HL-60 (cell line): ENCODE measurements around the gene COG4.

ENCODE experiments used
- GABPA ChIP-seq: IDR thresholded peaks from 2 replicates; pipeline ENCODE4 v1.6.1; 2012; ENCODE audit warnings: low read depth
- POLR2AphosphoS5 ChIP-seq: IDR thresholded peaks from 2 replicates; pipeline ENCODE4 v1.6.1; 2012; ENCODE audit warnings: low read depth
- TF ChIP-seq, protein P1 (sequence below): IDR thresholded peaks from one replicate; pipeline ENCODE4 v1.5.1; 2011; ENCODE audit warnings: low read length, control low read depth, inconsistent platforms; ENCODE audit not compliant: insufficient read depth
- TF ChIP-seq, protein P2 (sequence below): IDR thresholded peaks from 2 replicates; pipeline ENCODE4 v1.6.1; 2012; ENCODE audit warnings: low read depth; ENCODE audit not compliant: insufficient replicate concordance

DNA sequence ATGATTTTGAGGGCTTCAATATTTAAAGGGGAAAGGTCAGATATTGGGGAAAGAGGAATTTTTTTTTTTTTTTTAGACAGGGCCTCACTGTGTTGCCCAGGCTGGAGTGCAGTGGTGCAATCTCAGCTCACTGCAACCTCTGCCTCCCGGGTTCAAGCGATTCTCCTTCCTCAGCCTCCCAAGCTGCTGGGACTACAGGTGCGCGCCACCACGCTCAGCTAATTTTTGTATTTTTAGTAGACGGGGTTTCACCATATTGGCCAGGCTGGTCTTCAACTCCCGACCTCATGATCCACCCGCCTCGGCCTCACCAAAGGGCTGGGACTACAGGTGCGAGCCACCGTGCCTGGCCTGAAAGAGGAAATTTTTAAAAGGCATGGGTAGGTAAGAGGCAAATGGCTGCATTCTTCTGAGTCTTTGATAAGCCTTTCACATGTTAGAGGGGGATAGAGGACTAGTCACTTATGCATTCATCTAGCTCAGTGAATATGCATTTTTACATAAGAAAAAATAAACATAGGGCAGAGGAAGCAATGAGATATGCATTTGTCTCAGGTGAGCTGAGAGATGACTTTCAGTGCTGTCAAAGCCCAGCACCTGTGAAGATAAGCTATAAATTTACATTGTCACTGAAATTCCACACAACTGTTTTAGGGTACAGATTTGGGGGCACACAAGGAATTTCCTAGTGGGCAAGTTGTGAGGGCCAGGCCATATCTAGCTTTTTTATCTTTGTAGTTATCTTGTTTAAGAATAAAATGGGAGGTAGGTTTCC, 70.0 kb downstream of the COG4 start:
- TF ChIP-seq, protein P1, sequence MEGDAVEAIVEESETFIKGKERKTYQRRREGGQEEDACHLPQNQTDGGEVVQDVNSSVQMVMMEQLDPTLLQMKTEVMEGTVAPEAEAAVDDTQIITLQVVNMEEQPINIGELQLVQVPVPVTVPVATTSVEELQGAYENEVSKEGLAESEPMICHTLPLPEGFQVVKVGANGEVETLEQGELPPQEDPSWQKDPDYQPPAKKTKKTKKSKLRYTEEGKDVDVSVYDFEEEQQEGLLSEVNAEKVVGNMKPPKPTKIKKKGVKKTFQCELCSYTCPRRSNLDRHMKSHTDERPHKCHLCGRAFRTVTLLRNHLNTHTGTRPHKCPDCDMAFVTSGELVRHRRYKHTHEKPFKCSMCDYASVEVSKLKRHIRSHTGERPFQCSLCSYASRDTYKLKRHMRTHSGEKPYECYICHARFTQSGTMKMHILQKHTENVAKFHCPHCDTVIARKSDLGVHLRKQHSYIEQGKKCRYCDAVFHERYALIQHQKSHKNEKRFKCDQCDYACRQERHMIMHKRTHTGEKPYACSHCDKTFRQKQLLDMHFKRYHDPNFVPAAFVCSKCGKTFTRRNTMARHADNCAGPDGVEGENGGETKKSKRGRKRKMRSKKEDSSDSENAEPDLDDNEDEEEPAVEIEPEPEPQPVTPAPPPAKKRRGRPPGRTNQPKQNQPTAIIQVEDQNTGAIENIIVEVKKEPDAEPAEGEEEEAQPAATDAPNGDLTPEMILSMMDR, result no peak
- TF ChIP-seq, protein P2, sequence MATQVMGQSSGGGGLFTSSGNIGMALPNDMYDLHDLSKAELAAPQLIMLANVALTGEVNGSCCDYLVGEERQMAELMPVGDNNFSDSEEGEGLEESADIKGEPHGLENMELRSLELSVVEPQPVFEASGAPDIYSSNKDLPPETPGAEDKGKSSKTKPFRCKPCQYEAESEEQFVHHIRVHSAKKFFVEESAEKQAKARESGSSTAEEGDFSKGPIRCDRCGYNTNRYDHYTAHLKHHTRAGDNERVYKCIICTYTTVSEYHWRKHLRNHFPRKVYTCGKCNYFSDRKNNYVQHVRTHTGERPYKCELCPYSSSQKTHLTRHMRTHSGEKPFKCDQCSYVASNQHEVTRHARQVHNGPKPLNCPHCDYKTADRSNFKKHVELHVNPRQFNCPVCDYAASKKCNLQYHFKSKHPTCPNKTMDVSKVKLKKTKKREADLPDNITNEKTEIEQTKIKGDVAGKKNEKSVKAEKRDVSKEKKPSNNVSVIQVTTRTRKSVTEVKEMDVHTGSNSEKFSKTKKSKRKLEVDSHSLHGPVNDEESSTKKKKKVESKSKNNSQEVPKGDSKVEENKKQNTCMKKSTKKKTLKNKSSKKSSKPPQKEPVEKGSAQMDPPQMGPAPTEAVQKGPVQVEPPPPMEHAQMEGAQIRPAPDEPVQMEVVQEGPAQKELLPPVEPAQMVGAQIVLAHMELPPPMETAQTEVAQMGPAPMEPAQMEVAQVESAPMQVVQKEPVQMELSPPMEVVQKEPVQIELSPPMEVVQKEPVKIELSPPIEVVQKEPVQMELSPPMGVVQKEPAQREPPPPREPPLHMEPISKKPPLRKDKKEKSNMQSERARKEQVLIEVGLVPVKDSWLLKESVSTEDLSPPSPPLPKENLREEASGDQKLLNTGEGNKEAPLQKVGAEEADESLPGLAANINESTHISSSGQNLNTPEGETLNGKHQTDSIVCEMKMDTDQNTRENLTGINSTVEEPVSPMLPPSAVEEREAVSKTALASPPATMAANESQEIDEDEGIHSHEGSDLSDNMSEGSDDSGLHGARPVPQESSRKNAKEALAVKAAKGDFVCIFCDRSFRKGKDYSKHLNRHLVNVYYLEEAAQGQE, result no peak
- no peak for TF ChIP-seq POLR2AphosphoS5
- TF ChIP-seq GABPA, result no peak
